HG02970 (cell line): Measurements from ENCODE around the gene PDE7B.

Experiments used
- ATAC-seq: cut with Tn5 transposase; IDR thresholded peaks from one replicate; pipeline ENCODE4 v1.9.1; 2021; ENCODE audit warnings: mild to moderate bottlenecking, moderate library complexity, moderate number of reproducible peaks; ENCODE audit not compliant: unreplicated experiment, low FRiP score

The PDE7B gene

GRCh38 chr6:136059308-136059707 is 207.8 kb downstream of the PDE7B start:
- no peak for ATAC-seq

- no peak for ATAC-seq
Measured at GRCh38 chr6:136060052-136060451, 208.6 kb downstream of the PDE7B start.

- no peak for ATAC-seq
Measured at GRCh38 chr6:136060759-136061158, 209.3 kb downstream of the PDE7B start.

- no peak for ATAC-seq
Measured at GRCh38 chr6:136061701-136062100, 210.2 kb downstream of the PDE7B start.

- ATAC-seq, result no peak
Measured at GRCh38 chr6:136063096-136063495, 211.6 kb downstream of the PDE7B start.

- no peak for ATAC-seq
Measured at GRCh38 chr6:136066005-136066404, 214.5 kb downstream of the PDE7B start.

- ATAC-seq, result no peak
Measured at GRCh38 chr6:136067731-136068341, 216.3 kb downstream of the PDE7B start.

GRCh38 chr6:136069119-136069518 is 217.6 kb downstream of the PDE7B start:
- ATAC-seq, result no peak

GRCh38 chr6:136070815-136071214 is 219.3 kb downstream of the PDE7B start:
- ATAC-seq, result no peak

- ATAC-seq, result no peak
Measured at GRCh38 chr6:136072691-136073090, 221.2 kb downstream of the PDE7B start.

GRCh38 chr6:136073216-136073615 is 221.7 kb downstream of the PDE7B start:
- ATAC-seq, result no peak

GRCh38 chr6:136076496-136076895 is 225.0 kb downstream of the PDE7B start:
- ATAC-seq, result no peak

- ATAC-seq, result no peak
Measured at GRCh38 chr6:136077834-136078576, 226.5 kb downstream of the PDE7B start.

GRCh38 chr6:136079701-136080565 is 228.4 kb downstream of the PDE7B start:
- ATAC-seq, result no peak

- ATAC-seq, result no peak
Measured at GRCh38 chr6:136083540-136083939, 232.0 kb downstream of the PDE7B start.

- ATAC-seq, result no peak
Measured at GRCh38 chr6:136084403-136084802, 232.9 kb downstream of the PDE7B start.

GRCh38 chr6:136085370-136086115 is 234.0 kb downstream of the PDE7B start:
- no peak for ATAC-seq

GRCh38 chr6:136086686-136087085 is 235.2 kb downstream of the PDE7B start:
- no peak for ATAC-seq

GRCh38 chr6:136087986-136088385 is 236.5 kb downstream of the PDE7B start:
- ATAC-seq, result no peak

- no peak for ATAC-seq
Measured at GRCh38 chr6:136088693-136089092, 237.2 kb downstream of the PDE7B start.

GRCh38 chr6:136089876-136090275 is 238.4 kb downstream of the PDE7B start:
- no peak for ATAC-seq
